ENCODE results near the gene SNPH.

- TF ChIP-seq CTCF (IDR thresholded peaks at IDR 0.05; ENCODE audit: insufficient read depth, low read length) (no peak), SPI1 (IDR thresholded peaks at IDR 0.05; ENCODE audit: borderline replicate concordance, low read depth) (no peak), POLR2AphosphoS5 (IDR thresholded peaks at IDR 0.05; ENCODE audit: low read depth) (no peak)
These were observed 92.0 kb downstream of the SNPH start for GRCh38 chr20:1357921-1358671.

All from HL-60 (cell line).